NCI-H1105 treated with DMSO at 0.1 percent for 48 hours (cell line): Measurements from ENCODE around the gene UCP2.
"Not testable (repeated sequence)": the region's sequence is repeated elsewhere in the genome, so short reads cannot be mapped to it uniquely, and the experiment has no call there.

Experiments used
- DNase-seq: peaks from one replicate; lab custom pipeline; 2025; lab: John Stamatoyannopoulos, UW

The UCP2 gene

DNA sequence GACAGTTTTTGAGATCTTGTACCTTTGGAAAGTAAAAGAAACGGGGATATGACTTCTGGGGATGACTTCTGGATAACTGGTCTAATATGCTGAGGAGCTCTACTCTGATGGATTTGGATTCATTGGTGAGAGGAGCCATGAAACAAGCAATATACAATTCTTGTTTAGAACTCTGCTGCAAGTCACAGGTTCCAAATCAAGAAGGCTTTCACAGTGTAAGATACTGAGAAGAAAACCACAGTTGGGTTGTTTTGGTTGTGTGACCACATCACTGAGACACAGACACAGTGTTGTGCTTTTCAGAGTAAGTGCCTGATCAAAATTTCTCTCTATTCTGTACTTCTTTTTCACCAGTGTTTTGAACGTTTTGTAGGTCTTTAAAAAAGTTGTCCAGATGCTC, 13.1 kb upstream of the UCP2 start:
- no peak for DNase-seq

DNA sequence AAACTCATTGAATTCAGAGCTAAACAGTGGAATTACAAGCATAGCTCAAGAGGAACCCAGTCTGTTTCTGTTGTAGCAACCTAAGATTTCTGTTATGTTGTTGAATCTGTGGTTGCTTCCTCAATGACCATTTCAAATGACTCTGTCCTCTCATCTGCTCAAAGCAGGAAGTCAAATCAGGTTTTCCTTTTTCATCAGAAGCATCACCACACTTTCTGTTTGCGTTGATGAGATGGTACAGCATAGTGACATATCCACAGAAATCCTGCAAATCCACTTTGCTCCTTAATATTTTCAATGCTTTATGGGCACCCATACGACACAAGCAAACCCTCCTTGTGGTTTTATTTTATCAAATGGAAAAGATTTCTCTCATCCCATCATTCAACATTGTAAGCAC, 12.6 kb upstream of the UCP2 start:
- no peak for DNase-seq

DNA sequence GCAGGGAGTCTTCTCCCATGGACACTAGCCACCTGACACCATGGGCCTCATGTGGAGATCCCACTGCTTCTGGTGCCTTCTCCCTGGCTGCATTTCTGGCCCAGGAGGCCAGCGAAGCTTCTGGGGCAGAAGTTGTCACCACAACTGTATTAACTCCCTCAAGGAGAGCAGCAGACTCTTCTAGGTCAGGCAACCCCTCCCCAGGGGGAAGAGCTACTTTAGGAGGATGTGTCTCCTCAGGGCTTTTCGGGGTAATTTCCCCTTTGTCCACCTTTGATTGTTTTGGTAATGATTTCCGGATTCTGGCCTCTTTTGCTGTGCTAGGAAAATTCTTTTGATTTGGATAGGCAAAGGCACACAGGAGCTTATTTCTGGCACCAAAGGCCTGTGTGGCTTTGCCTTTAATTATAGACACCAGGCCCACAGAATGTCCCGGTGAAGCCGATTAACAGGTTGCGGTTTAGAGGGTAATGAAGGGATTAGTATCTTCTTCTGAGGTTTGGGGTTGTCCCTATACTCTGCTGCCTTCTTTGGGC, 8.9 kb upstream of the UCP2 start:
- DNase-seq, result no peak

DNA sequence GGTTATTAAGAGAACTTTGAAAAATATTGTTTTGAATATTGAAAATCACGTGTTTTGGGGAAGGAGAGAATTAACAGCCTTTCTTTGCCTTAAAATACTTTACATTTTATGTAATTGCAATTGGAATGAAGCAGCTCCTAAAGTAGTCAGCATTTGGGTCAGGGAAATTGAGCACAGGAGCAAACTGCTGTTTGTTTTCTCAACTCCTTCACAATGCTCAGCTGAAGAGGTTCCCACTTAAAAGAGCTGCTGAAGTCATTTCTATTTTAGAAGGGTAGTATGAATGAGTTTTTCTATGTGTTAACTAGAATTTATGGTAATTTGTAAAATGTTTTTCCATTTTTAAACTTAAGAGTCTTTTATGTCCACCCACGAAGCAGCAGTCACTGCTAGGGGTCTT, 8.1 kb upstream of the UCP2 start:
- no peak for DNase-seq

DNA sequence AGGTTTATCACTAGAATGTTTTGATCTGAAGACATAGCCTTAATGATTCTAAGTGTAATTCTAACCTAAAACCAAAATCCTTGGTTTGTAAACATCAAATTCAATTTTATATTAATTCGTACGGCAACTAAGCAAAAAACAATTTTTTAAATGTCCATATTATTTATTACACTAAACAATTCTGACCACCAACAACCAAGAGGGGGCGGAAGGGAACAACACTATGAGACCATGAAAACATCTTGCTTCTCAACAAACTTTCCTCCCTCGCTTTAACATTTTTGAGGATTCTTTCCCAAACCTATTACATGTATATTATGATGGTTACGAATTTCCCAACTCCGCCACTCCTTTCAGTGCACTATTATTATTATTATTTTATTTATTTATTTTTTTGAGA, 6.5 kb upstream of the UCP2 start:
- no peak for DNase-seq

DNA sequence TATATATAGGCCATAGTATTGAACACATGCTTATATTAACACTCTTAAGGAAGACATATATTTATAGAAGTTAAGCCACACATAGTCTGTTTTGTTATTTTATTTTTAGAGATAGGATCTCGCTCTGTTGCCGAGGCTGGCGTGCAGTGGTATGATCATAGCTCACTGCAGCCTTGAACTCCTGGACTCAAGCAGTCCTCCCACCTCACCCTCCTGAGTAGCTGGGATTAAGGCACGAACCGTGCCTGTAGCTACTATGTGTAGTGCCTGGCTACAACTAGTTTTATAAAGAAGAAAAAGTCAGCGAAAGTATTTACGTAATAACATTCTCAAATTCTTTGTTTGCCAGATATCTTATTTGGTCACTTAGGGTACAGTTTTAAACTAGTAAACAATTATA, 5.6 kb upstream of the UCP2 start:
- no peak for DNase-seq

DNA sequence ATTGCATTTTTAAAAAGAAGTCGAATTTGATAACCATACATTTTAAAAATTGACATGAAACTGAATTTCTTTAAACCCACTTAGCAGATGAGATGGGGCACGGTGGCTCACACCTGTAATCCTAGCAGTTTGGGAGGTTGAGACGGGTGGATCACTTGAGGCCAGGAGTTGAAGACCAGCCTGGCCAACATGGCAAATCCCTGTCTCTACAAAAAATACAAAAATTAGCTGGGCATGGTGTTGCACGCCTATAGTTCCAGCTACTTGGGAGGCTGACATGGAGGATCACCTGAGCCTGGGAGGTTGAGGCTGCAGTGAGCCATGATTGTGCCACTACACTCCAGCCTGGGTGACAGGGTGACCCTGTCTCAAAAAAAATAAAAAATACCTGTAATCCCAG, 3.0 kb upstream of the UCP2 start:
- DNase-seq, result not testable (repeated sequence)

DNA sequence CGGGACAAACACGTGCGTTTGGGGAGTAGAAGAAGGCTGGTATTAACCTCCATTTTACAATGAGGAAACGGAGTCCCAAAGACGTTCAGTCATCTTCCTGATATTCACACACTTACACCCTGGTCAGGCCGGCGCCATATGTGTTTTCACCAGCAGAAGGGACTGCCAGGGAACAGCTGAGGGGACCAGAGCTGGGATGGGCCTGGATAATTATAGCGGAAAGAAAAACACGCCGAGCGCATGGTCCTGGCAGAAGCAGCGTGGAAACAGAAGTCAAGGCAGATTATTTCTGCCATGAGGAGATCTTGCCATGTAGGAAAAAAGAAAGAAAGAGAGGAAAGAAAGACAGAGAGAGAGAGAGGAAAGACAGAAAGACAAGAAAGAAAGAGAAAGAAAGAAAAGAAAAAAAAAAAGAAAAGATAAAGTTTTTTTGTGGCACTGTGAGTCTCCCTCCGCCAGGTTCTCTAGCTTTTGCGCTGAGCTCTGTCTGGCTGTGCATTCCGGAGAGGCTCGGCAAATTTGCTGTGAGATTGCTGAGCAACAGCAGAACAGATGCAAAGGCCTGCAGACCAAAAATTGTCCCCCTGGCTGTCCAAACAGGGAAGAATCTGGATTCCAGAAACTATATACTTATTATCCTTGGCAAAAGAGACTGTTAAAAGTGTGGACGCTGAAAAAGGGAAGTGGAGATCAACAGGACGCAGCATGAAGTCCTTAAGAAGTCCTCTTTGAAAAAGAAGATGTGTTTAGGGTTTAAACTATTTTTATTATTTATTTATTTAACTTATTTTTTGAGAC, 1.3 kb upstream of the UCP2 start:
- peak; percentile 47 for DNase-seq

DNA sequence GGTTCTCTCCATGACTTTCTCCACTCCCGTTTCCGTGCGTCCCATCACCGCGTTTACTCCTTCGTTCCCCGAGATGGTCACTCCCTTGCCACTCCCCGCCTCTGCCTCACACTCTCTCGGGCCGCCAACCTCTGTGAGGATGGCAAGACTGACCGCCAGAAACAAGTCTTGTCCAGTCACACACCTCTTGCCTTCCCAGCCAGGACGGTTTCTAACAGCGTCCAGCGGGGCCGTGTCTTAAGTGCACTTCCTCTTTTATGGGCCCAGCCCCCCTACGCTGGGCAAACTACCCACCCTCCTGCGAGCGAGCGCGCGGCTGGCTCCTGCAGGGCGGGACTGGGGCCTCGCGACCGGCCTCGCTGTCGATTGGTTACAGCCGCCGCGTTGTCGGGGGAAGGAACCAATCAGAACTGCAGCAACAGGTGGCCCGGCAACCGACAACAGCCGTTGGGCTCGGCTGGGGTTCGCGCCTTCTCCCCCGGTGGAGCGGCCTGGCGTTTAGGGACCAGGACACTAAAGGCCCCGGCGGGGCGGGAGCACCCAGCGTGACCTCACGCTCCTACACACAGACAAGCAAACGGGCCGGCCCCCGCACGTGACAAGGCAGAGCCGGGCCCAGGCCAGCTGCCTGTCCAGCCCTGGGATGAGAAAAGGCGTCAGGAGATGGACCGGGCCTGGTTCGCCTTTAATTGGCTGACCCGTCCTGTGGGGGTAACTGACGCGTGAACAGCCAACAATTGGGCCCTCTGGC, 522 bp upstream of the UCP2 start:
- peak; percentile 97 for DNase-seq

DNA sequence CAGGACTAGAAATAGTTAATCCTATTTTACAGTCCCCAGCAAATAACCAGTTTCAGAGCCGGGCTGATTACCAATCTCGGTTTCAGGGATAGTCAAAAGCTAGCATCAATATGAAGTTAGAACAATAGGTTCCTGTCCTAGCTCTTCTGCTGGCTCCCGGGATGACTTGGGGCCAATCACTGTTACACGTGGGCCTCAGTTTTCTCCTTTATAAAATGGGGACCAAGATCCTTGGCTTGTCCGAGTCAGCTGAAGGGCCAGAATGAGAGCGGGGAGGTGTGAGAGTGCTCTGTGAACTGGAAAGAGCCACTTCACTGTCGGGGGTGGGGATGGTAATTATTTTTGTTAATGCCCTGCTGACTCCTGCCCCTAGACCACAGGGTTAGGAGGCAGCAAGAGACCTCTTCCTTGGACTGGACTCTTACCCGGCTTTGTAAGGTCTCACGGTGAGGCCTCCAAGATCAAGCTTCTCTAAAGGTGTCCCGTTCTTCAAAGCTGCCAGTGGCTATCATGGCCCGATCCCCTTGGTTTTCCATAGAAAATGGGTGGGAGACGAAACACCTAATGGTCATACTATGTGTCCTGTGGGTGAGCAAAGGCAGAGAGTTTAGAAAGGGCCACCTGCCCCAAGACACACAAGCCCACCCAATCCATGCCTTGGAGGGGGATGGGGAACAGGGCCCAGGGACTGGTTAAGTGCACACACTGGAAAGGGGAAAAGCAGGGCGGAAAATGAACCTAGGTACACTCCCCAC, 1.4 kb downstream of the UCP2 start:
- no peak for DNase-seq

DNA sequence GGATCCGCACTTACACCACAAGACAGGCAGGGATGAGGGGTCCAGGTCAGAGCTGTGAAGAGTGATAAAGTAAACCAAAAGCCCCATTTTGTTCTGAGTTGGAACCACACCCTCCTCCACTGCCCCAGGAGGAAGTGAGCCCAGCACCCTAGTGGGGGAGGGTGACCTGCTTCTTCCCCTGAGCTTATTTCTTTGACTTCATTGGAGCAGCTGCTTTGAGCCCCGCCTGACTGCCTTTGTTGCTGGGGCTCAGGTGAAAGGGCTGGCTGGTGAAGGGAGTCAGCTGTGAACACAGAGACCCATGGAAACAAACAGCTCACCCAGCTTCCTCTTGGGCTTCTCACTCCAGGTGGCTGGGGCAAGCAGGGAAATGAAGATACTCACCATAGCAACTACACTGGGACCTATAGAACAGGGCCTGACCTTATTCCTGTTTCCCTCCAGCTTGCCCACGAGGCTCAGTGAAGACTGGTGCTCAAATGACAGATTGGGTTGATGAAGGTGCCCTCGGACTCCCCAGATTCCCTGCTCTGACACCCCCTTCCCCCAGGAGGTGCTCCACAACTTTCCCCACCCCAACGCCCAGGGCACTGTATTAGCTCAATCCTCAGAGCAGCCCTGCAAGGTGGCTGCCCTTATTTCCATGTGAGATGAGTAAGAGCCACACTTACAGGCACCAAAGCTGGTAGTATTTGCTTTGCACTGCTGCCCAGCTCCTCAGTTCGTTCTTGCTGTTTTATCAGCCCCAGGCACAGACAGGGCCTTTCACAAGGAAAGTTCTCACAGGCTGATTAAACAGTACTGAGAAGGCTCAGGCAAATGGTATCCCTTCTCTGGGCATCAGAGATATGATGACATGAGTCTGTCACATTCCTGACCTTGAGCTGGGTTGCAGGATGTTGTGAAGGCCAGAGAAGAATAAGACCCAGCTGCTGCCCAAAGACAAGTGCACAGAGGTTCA, 2.4 kb downstream of the UCP2 start:
- no peak for DNase-seq

DNA sequence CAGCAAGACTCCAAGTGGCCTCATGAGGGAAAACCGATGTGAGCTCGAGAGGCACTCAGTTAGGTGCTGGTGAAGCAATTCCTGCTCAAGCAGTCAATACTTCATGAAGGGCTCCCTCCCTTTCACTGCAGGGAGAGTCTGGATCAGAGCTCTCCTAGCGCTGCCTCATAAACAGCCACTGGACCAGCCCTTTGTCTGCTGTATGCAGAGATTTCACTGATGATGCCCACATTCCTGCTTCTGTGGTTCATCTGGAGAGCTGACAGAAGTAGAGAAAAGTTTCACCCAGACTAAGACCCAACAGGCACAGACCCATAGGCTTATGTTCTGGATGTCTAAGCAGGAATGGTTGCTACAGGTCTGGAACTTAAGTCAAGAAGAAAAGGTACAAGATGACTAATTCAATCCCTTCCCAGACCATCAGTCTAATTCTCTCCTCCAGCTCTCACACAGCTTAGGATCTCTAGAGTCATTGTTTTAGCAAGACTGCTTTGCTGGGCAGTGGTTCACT, 4.0 kb downstream of the UCP2 start:
- DNase-seq, result no peak

DNA sequence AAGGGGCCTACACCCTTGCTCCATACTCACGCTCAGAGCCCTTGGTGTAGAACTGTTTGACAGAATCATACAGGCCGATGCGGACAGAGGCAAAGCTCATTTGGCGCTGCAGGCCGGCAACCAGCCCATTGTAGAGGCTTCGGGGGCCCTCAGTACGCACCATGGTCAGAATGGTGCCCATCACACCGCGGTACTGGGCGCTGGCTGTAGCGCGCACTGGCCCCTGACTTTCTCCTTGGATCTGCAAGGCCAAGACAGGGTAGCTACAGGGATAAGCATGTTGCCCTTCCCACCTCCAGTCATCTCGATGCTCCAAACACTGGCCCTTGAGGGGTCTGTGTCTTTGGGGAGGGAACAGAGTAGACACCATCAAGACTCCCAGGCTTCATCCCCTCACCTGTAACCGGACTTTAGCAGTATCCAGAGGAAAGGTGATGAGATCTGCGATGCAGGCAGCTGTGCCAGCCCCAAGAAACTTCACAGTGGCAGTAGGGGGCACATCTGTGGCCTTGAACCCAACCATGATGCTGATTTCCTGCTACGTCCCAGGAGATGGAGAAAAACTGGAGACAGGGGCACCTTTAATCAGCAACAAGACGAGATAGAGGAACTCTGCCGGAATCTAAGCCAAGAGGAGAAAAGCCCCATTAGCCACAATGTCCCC, 4.7 kb downstream of the UCP2 start:
- DNase-seq, result no peak

DNA sequence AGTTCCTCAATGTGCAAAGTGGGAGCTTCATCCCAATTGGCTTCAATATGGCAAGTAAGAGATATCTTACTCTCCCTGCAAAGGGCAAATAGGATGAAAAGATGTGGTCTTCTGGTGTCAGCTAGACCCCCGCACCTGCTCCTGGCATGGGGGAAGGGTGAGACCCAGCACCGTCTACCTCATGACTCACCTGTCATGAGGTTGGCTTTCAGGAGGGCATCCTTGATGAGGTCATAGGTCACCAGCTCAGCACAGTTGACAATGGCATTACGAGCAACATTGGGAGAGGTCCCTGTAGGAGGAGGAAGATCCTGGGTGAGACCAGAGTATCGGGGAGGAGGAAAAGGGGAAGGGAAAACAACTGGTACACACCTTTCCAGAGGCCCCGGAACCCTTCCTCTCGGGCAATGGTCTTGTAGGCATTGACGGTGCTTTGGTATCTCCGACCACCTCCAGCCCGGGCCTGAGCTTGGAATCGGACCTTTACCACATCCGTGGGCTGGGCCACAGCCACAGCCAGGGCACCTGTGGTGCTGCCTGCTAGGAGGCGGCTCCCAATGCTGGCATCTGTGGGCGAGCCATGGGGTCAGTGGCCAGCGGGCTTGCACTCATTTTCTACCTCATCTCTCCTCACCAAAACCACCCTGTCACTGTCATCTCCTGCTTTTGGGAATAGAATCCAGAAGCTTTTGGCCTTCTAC, 6.0 kb downstream of the UCP2 start:
- no peak for DNase-seq

DNA sequence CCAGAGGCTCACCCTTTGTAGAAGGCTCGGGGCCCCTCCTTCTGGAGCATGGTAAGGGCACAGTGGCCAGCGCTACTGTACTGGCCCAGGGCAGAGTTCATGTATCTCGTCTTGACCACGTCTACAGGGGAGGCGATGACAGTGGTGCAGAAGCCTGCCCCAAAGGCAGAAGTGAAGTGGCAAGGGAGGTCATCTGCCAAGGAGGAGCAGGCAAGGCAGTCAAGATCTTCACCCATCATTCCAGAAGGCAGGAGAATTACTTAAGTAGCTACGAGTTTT, 7.2 kb downstream of the UCP2 start:
- no peak for DNase-seq

DNA sequence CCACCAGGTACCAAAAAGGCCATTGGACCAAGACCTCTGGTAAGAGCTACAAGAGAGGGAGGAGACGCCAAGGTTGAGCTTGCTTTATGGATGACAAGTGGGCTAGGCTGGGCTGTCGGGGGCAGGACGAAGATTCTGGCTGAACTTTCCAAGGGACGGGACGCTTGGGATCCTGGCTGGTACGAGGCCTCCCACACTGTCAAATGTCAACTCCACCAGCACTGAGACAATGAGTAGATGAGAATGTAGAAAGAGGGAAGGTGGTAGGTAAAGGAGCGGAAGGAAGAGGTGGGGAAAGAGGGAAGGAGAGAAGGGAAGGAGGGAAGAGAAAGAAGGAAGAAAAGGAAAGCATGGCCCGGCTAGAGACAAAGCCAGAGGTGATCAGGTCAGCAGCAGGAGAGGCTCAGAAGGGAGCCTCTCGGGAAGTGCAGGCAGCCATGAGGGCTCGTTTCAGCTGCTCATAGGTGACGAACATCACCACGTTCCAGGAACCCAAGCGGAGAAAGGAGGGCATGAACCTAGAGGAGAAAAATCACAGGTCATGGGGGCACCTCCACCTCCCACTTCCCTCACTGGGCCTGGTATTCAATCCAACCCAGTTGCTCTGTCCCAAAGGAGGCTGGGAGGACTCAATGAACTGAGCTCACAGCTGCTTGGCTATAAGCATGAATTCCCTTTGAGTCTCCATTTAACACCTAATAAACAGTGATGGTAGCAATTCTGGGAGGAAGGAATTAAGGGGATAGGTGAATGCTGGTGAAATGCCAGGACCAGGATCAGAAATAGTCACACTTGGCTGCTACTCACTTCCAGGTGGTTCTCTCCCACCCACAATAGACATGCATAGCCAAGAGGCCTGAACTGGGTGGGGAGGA, 7.8 kb downstream of the UCP2 start:
- no peak for DNase-seq

DNA sequence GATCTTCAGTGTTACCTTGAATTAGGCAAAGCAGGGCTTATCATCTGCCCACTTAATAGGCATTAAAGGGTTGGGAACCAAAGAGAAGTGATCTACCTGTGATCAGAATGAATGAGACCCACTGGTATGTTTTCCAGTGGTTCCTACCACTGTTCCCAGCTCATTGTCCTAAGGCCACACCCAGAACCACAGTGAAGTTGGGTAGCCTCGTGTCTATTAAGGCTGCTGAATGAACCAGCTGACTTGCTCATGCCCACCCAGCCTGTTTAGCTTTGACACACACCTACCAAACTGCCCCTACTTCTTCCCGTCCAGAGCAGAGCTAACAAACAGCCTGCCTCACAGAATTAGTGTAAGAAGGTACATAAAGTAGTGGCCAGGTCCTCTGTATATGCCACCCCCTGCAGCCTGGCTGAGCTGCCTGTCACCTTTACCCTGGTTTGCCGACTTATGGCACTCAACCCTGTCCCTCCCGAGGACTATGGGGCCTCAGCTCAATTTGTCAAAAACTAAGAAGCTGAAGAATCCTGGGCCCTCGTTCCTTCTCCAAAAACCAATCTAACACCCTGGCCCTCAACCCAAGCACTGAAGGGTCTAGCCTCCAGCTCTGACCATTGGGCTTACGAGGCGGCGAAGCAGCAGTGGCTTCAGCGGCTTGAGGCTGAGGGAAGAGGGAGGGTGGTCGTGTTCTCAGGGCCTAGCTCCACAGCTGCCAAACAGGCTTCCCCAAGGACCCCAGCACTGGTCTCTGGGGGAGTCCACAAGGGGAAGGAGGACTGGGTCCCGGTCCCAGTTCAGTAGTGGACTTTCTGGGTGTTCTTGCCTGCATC, 9.8 kb downstream of the UCP2 start:
- no peak for DNase-seq

DNA sequence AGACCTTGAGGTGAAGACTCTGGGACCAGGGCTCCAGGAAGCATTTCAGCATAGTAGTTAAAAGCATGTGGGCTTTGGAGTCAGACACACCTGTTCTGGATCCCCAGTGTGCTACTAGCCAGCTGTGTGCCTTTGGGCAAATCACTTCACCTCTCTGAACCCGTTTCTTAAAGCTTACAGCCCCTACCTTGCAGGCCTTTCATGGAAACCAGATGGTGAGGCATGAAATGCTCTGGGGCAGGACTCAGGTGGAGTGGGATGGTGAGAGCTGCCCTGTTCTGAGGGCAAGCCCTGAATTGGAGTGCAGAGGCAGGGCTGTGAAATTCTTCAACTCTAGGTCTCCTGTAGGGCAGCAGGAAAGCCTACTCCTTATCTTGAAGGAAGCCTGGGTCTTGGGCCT, 10.5 kb downstream of the UCP2 start:
- DNase-seq, result no peak
